GM18909 (cell line): ENCODE measurements around the gene VIPR2.
"Not testable (repeated sequence)": the region's sequence is repeated elsewhere in the genome, so short reads cannot be mapped to it uniquely, and the experiment has no call there.

Experiments
- ATAC-seq: cut with Tn5 transposase; IDR thresholded peaks from one replicate; pipeline ENCODE4 v1.9.1; 2021; ENCODE audit warnings: mild to moderate bottlenecking; ENCODE audit not compliant: unreplicated experiment, poor library complexity

Gene VIPR2

GRCh38 chr7:159144758-159145489 lies at the start of gene VIPR2:
Gene VIPR2, minus strand, starts transcription at chr7:159144867. Its CDS starts 96 bp downstream, at chr7:159144771.
- ATAC-seq: no peak

GRCh38 chr7:159193543-159194090 lies 49.0 kb upstream of the VIPR2 start:
- no peak for ATAC-seq

GRCh38 chr7:159192725-159193453 lies 48.2 kb upstream of the VIPR2 start:
- no peak for ATAC-seq

- ATAC-seq: no peak
These were observed 47.3 kb upstream of the VIPR2 start for GRCh38 chr7:159192013-159192412.

GRCh38 chr7:159191236-159191635 lies 46.6 kb upstream of the VIPR2 start:
- no peak for ATAC-seq

- ATAC-seq: no peak
These were observed 43.3 kb upstream of the VIPR2 start for GRCh38 chr7:159188011-159188410.

- ATAC-seq: no peak
These were observed 34.6 kb upstream of the VIPR2 start for GRCh38 chr7:159179241-159179640.

- no peak for ATAC-seq
These were observed 32.8 kb upstream of the VIPR2 start for GRCh38 chr7:159177284-159177953.

- no peak for ATAC-seq
These were observed 31.1 kb upstream of the VIPR2 start for GRCh38 chr7:159175792-159176191.

- not testable (repeated sequence) for ATAC-seq
These were observed 30.4 kb upstream of the VIPR2 start for GRCh38 chr7:159175100-159175499.

- no peak for ATAC-seq
These were observed 27.7 kb upstream of the VIPR2 start for GRCh38 chr7:159172400-159172799.

GRCh38 chr7:159169391-159169790 lies 24.7 kb upstream of the VIPR2 start:
- no peak for ATAC-seq

GRCh38 chr7:159167139-159167538 lies 22.5 kb upstream of the VIPR2 start:
- no peak for ATAC-seq

- ATAC-seq: no peak
These were observed 21.9 kb upstream of the VIPR2 start for GRCh38 chr7:159166530-159166929.

- no peak for ATAC-seq
These were observed 20.7 kb upstream of the VIPR2 start for GRCh38 chr7:159165352-159165751.

- not testable (repeated sequence) for ATAC-seq
These were observed 19.1 kb upstream of the VIPR2 start for GRCh38 chr7:159163703-159164301.

GRCh38 chr7:159162050-159162626 lies 17.5 kb upstream of the VIPR2 start:
- not testable (repeated sequence) for ATAC-seq

- no peak for ATAC-seq
These were observed 15.8 kb upstream of the VIPR2 start for GRCh38 chr7:159160450-159160849.

- ATAC-seq: no peak
These were observed 15.1 kb upstream of the VIPR2 start for GRCh38 chr7:159159731-159160130.

GRCh38 chr7:159158888-159159405 lies 14.3 kb upstream of the VIPR2 start:
- ATAC-seq: no peak
